IPS-18a (cell line): ENCODE results near the gene ADAMTS18.

Experiments
- H3K27ac ChIP-seq: one replicate; pipeline ENCODE4 v1.5.1; 2013; ENCODE audit warnings: low read length
- H3K27me3 ChIP-seq: one replicate; pipeline ENCODE4 v1.6.1; 2013; ENCODE audit warnings: mild to moderate bottlenecking, low read length; ENCODE audit not compliant: control insufficient read depth, insufficient read depth
- H3K36me3 ChIP-seq: one replicate; pipeline ENCODE4 v1.6.1; 2013; ENCODE audit warnings: low read depth, low read length; ENCODE audit not compliant: control insufficient read depth
- H3K4me1 ChIP-seq: one replicate; pipeline ENCODE4 v1.6.1; 2013; ENCODE audit warnings: low read depth, low read length; ENCODE audit not compliant: control insufficient read depth
- H3K4me3 ChIP-seq: one replicate; pipeline ENCODE4 v1.5.1; 2013; ENCODE audit warnings: low read length
- H3K9ac ChIP-seq: one replicate; pipeline ENCODE4 v1.6.1; 2013; ENCODE audit warnings: mild to moderate bottlenecking, low read length, moderate library complexity
- H3K9me3 ChIP-seq: one replicate; pipeline ENCODE4 v1.6.1; 2013; ENCODE audit warnings: low read depth, low read length; ENCODE audit not compliant: control insufficient read depth

The ADAMTS18 gene

DNA sequence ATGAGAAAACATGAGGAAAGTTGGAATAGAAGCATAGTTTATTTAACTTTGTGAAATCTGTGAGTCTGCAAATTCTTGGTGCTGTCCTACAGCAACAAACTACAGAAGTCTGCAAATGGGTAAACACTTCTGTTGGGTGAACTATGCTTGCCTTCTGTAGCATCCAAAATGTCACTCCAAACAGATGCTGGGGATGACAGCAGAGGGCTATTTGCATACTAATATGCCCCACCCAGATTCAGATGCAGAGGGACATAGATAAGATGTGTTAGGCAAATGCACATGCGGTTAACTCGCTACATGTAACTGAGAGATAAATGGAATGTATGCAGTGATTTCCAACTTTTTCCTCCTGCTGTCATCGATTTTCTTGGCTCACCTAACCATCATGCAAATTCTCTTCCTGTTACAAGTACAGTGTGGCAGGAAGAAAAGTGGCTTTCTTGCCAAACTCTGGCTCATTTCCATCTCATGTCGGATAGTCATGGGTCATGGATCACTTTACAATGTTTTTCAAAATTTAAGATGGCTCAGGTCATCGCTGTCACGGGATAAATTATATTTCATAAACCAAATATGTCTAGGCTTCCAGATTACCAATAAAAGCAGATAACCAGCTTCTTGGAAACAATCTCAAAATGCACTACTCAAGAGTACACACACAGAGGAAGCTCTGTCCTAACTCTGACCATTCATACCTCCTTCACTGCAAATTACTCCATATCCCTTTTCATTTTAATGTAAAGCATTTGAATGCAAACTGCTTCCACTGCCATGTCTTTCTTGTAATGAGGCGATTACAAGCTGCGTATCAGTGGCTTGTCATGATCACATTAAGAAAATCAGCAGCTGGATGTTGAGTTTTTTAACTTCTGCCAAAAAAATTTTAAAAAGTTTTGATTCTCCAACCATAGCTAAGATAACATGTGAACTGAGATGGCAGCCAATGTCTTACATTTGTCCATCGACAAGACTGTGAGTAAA lies 47.7 kb downstream of the ADAMTS18 start:
- no peak overlapping the region for H3K9ac ChIP-seq
- H3K4me1 ChIP-seq, result peaks cover 5% of the 10 kb centered on the region
- no peak overlapping the region for H3K27ac ChIP-seq
- no peaks in the 10 kb centered on the region for H3K9me3 ChIP-seq
- no peaks in the 10 kb centered on the region for H3K27me3 ChIP-seq
- H3K36me3 ChIP-seq, result no peaks in the 10 kb centered on the region
- H3K4me3 ChIP-seq, result no peak overlapping the region

DNA sequence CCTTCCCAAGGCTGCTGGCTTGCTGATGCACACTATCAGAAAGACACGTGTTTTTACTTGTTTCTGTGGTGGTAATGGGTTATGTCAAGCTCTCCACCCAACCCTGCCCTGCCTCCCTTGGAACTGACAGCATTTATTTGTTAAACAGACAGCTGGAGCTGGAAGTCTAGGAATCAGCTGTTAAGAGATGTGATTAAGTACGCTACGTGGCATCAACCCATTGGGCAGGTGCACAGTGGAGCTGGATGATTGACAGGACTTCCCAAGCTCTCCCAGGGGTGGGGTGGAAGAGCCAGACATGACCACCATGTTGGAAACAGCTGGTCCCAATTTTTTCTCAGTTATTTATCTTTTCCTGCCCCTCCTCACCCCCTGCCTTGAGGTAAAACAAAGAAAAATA lies 49.4 kb downstream of the ADAMTS18 start:
- Histone ChIP-seq H3K4me3 (no peak overlapping the region), H3K36me3 (no peaks in the 10 kb centered on the region), H3K9me3 (no peaks in the 10 kb centered on the region), H3K27ac (no peak overlapping the region), H3K4me1 (no peaks in the 10 kb centered on the region), H3K9ac (no peak overlapping the region), H3K27me3 (no peaks in the 10 kb centered on the region)

DNA sequence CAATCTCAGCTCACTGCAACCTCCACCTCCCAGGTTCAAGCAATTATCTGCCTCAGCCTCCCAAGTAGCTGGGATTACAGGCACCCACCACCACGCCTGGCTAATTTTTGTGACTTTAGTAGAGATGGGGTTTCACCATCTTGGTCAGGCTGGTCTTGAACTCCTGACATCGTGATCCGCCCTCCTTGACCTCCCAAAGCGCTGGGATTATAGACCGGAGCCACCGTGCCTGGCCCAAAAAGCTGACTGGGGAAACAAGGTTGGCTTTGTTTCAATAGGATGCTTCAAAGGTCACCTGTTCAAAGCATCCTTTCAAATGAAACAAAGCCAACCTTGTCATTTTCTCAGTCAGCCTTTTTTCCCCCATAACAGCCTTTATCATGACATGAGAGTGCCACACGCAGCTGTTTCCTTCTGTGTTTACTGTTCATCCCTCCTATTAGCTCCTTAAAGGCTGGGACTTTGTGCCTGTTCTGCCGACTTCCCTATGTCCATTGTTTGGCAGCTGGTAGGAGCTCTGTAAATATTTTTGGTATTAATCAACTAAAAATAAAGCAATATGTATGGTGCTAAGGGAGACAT lies 51.1 kb downstream of the ADAMTS18 start:
- H3K9me3 ChIP-seq, result no peaks in the 10 kb centered on the region
- no peak overlapping the region for H3K27ac ChIP-seq
- H3K9ac ChIP-seq, result no peak overlapping the region
- H3K27me3 ChIP-seq, result no peaks in the 10 kb centered on the region
- H3K36me3 ChIP-seq, result no peaks in the 10 kb centered on the region
- no peak overlapping the region for H3K4me3 ChIP-seq
- no peaks in the 10 kb centered on the region for H3K4me1 ChIP-seq

DNA sequence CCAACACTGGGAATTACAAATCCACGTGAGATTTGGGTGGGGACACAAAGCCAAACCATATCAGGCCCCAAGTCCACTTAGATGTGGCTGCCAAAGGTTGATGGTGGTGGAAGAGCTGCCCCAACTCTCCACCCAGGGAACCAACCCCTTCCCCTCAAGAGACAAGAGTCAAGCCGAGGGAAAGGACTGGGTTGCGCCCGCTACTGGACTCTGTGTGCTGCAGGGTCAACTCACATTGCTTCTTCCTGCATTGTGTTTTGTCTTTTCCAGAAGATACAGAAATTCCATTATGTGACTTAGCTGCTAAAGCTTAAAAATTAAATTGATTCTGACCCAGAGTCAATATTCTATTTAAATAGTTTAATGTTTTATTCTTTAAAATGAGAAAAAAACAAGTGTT lies 58.5 kb downstream of the ADAMTS18 start:
- H3K9me3 ChIP-seq, result no peaks in the 10 kb centered on the region
- peaks cover 7% of the 10 kb centered on the region for H3K4me1 ChIP-seq
- H3K9ac ChIP-seq, result no peak overlapping the region
- no peaks in the 10 kb centered on the region for H3K36me3 ChIP-seq
- no peak overlapping the region for H3K27ac ChIP-seq
- H3K4me3 ChIP-seq, result no peak overlapping the region
- H3K27me3 ChIP-seq, result no peaks in the 10 kb centered on the region

DNA sequence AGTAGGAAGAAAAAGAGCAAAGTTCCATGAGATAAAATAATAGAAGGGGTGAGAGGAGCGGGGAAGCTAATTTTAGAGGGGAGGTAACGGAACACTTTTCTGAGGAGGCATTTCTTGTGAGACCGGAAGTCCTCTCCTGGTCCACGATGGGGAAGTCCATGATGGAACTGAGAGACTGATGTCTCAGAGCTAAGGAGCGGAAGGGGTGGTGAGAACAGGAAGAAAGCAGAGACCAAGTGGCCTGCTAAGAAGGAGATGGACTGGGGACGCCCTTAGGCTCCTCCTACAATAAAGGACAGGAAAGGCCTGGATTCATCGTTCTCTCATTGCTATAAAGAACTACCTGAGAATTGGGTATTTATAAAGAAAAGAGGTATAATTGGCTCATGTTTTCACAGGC lies 59.4 kb downstream of the ADAMTS18 start:
- no peaks in the 10 kb centered on the region for H3K9me3 ChIP-seq
- peaks cover 7% of the 10 kb centered on the region for H3K4me1 ChIP-seq
- no peak overlapping the region for H3K9ac ChIP-seq
- no peaks in the 10 kb centered on the region for H3K36me3 ChIP-seq
- no peak overlapping the region for H3K4me3 ChIP-seq
- H3K27ac ChIP-seq, result no peak overlapping the region
- H3K27me3 ChIP-seq, result no peaks in the 10 kb centered on the region

DNA sequence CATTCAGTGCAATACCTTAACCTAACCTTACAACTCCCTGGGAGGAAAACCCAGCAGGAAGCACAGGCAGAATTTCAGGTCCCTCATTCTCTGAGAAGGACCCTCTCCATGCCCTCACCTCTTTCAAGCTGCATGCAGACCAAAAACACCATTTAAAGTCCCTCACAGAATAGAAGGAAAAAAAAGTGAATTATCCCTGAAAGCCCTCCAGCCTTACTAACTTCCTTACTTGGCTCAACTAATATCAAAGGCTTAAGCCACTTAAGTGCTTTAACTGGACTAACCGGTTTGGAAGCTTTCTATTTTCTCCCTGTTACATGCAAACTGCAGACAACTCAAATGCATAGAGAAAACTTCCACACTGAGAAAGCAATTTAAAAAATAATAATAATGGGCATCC lies 60.5 kb downstream of the ADAMTS18 start:
- Histone ChIP-seq H3K36me3 (no peaks in the 10 kb centered on the region), H3K27ac (no peak overlapping the region), H3K27me3 (no peaks in the 10 kb centered on the region), H3K9me3 (no peaks in the 10 kb centered on the region), H3K9ac (no peak overlapping the region), H3K4me1 (peaks cover 7% of the 10 kb centered on the region), H3K4me3 (no peak overlapping the region)

DNA sequence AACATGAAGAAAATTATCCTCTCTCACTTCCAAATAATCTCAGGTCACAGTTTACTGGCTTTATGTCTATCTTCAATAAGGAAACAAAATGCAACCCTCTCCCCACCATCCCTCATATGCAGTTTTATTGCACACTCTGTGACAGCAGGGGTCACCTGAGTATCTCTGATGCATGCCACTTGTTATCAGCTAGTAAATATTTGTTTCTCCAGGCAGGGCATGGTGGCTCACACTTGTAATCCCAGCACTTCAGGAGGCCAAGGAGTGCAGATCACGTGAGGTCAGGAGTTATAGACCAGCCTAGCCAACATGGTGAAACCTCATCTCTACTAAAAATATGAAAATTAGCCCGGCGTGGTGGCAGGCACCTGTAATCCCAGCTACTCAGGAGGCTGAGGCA lies 61.1 kb downstream of the ADAMTS18 start:
- peaks cover 7% of the 10 kb centered on the region for H3K4me1 ChIP-seq
- H3K4me3 ChIP-seq, result no peak overlapping the region
- H3K27ac ChIP-seq, result no peak overlapping the region
- no peaks in the 10 kb centered on the region for H3K9me3 ChIP-seq
- H3K9ac ChIP-seq, result no peak overlapping the region
- no peaks in the 10 kb centered on the region for H3K27me3 ChIP-seq
- no peaks in the 10 kb centered on the region for H3K36me3 ChIP-seq

DNA sequence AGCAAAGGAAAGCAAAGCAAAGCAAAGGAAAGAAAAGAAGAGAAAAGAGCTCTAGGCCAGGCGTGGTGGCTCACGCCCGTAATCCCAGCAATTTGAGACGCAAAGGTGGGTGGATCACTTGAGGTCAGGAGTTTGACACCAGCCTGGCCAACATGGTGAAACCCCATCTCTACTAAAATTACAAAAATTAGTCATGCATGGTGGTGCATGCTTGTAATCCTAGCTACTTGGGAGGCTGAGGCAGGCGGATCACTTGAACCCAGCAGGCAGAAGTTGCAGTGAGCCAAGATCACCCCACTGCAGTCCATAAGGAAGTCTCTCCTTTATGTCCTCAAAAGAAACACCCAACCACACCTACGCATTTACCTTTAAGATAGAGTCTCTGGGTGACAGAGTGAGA lies 70.1 kb downstream of the ADAMTS18 start:
- Histone ChIP-seq H3K36me3 (no peaks in the 10 kb centered on the region), H3K9me3 (no peaks in the 10 kb centered on the region), H3K4me3 (no peak overlapping the region), H3K9ac (no peak overlapping the region), H3K27ac (no peak overlapping the region), H3K4me1 (no peaks in the 10 kb centered on the region), H3K27me3 (no peaks in the 10 kb centered on the region)

DNA sequence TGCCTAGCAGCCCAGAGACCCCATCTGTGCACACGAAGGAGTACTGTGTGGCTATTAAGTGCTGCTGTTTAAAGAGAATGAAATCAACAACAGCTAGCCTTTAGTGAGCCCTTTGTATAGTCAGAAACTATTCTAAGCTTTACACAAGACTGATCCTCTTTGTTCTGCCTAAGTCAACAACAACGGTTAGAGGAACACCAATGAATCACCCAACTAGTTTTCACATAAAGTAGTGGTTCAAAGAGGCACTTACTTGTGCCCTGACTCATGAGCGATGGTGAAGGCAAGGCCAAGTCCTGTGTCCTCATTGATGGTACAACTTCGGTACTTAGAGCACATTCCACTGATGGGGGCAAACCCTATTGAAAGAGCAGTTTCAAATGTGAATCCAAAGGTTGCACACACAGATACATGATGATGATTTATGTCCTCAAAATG lies 75.8 kb downstream of the ADAMTS18 start:
- Histone ChIP-seq H3K4me1 (no peaks in the 10 kb centered on the region), H3K36me3 (no peaks in the 10 kb centered on the region)

DNA sequence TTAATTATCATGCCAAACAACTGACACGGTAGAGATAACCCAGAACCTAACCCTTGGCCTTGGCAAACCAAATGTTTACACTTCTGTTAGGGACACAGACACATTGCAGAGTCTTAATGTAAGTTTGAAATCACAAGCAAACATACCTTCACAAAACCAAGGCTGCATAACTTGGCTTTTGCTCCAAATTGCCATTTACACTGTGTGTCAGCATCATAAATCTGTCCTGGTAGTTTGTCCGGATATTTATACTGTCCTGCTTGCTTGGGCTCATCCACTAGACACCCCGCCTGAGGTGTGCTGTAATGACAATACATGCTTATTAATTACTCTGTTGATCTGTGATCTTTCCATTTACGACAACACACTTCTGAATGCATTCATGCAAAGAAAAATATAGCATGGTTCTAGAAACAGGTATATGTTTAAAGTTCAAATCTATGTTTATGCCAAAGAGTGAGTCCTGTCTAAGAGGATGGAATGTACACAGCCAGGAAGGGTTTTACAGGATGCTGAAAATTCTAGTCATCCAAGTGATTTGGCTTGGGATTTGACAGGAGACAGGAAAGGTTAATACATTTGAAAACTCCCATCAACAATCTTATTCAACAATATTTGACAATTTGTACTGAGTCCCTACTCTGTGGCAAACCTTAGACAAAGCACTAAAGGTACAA lies 81.1 kb downstream of the ADAMTS18 start:
- H3K27ac ChIP-seq, result no peak overlapping the region
- no peaks in the 10 kb centered on the region for H3K36me3 ChIP-seq
- H3K9me3 ChIP-seq, result no peaks in the 10 kb centered on the region
- no peak overlapping the region for H3K9ac ChIP-seq
- H3K4me1 ChIP-seq, result no peaks in the 10 kb centered on the region
- H3K4me3 ChIP-seq, result no peak overlapping the region
- no peaks in the 10 kb centered on the region for H3K27me3 ChIP-seq

More for the DNA sequence above, 75.8 kb downstream of the ADAMTS18 start:
- H3K9me3 ChIP-seq, result no peaks in the 10 kb centered on the region
- no peak overlapping the region for H3K4me3 ChIP-seq
- no peaks in the 10 kb centered on the region for H3K27me3 ChIP-seq
- no peak overlapping the region for H3K9ac ChIP-seq
- no peak overlapping the region for H3K27ac ChIP-seq

DNA sequence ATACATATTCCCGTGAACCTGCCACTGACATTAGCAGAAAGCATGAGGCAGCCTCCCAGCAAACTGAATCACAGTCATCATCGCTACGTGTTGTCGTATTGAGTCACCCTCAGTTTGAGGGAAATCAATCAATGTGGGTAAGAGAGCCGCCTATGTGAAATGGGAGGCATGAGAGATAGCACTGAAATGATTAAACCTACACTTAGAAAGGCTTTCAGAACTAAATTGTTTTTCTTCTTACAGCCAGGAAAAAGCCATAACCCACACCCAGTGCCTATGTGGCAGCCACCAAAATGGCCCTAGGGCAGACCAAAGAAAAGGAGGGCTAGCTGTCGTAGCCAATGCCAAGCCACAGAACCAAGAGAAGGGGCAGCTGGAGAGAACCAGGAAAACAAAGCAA lies 90.5 kb downstream of the ADAMTS18 start:
- H3K27me3 ChIP-seq, result no peaks in the 10 kb centered on the region

More for the DNA sequence above, 90.5 kb downstream of the ADAMTS18 start:
- no peaks in the 10 kb centered on the region for H3K9me3 ChIP-seq
- no peak overlapping the region for H3K4me3 ChIP-seq
- H3K36me3 ChIP-seq, result no peaks in the 10 kb centered on the region
- no peak overlapping the region for H3K27ac ChIP-seq
- H3K4me1 ChIP-seq, result no peaks in the 10 kb centered on the region
- H3K9ac ChIP-seq, result no peak overlapping the region
